Measurements from ENCODE around the gene MIPOL1.

DNA sequence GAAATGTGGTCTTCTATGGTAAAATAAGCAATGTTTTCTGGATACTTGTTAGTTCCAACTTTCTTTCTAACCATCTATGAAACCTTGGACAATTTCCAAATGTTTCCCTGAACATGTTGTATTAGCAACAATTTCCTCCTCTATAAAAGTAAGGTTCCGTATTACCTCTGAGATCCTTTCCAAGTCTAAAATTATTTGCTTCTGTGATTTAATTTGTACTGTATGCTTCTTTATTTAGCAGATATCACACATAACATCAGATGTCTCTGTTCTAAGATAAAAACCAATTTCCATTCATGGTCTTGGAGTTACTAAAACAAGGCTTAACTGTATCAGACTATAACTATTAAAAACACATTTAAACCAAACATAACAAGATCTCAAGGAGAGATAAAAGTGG lies 220.1 kb downstream of the MIPOL1 start:
- TF ChIP-seq, protein P1, sequence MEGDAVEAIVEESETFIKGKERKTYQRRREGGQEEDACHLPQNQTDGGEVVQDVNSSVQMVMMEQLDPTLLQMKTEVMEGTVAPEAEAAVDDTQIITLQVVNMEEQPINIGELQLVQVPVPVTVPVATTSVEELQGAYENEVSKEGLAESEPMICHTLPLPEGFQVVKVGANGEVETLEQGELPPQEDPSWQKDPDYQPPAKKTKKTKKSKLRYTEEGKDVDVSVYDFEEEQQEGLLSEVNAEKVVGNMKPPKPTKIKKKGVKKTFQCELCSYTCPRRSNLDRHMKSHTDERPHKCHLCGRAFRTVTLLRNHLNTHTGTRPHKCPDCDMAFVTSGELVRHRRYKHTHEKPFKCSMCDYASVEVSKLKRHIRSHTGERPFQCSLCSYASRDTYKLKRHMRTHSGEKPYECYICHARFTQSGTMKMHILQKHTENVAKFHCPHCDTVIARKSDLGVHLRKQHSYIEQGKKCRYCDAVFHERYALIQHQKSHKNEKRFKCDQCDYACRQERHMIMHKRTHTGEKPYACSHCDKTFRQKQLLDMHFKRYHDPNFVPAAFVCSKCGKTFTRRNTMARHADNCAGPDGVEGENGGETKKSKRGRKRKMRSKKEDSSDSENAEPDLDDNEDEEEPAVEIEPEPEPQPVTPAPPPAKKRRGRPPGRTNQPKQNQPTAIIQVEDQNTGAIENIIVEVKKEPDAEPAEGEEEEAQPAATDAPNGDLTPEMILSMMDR (IDR thresholded peaks at IDR 0.05; ENCODE audit: low read length) = no peak
- no peak for TF ChIP-seq EZH2 (IDR thresholded peaks at IDR 0.05; ENCODE audit: borderline replicate concordance, low read length)
